Measurements from ENCODE around the gene RPL26. TPM values are rescaled to one million over a fixed set of nuclear protein-coding genes. Genes with fewer than 3 reads are reported as not detected.
A peak's percentile ranks its signal among the peaks of the same experiment; 100 is the strongest.
"Not testable (repeated sequence)": the region's sequence is repeated elsewhere in the genome, so short reads cannot be mapped to it uniquely, and the experiment has no call there.

Gene RPL26
- total RNA-seq, 2 experiments from 2014 or later, result 1,912 to 1,913 TPM

DNA sequence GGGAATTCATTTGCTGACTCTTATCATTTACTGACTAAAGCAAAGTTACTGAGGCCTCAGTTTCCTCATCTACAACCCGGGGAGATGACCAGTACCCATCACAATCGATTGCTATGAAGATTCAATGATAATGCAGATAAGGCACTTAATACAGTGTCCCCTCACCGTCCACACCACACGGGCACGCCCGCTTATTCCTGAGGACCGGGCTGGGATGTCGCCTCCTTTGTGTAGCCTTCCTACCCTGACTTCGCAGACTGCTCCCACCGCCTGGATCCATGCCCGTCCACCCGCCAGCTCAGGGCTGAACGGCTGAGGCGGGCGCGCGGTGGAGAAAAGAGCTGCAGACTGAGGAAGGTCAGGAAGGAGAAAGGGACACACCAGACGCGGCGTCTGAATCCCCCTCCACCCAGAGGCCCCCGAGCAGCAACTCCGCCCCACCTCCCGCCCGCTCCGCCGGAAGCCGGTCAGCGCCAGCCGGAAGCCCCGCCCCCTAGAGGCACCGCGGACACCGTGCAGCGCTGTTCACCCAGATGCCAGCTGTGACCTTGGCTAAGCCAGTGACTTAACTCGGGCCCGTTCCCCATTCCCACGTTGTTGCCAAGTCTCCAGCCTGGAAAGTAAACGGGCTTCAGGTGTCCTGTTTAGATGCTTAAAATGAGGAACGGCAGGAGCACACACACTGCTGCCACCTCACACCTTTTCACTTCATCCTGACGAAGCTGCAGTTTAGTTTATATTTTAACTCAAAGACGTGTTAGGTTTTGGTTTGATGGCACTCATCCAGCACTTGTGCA is 6.5 kb downstream of the RPL26 start, which contains the start of gene KRABD2:
Gene KRABD2, minus strand, starts transcription at position 434 of the 797 bp plus-strand sequence.
- peak within 1 kb of the TSS; percentile 75 for H3K4me3 Mint-ChIP-seq
- ChIA-PET POLR2A (interaction anchor here (0.5 to 3.1 kb wide), 14 partner anchors 11 to 203 kb away, joined by 3 to 18 read pairs (median 5); partner anchors contain the start of genes BORCS6, CTC1, NDEL1 and PFAS), CTCF (interaction anchor here (0.7 to 2.8 kb wide), 16 partner anchors 11 to 578 kb away, joined by 3 to 11 read pairs (median 4); partner anchors contain the start of genes ALOXE3, BORCS6 and SLC25A35)
- H3K4me1 Mint-ChIP-seq, result peaks cover 59% of the 10 kb centered on the region
- no peaks in the 10 kb centered on the region for H3K9me3 Mint-ChIP-seq
- peak; percentile 90 for DNase-seq
- peaks cover 57% of the 10 kb centered on the region for H3K36me3 Mint-ChIP-seq (ENCODE audit: low read depth)
- H3K27me3 Mint-ChIP-seq, result no peaks in the 10 kb centered on the region
- H3K27ac Mint-ChIP-seq, result peak within 1 kb of the TSS; percentile 80

DNA sequence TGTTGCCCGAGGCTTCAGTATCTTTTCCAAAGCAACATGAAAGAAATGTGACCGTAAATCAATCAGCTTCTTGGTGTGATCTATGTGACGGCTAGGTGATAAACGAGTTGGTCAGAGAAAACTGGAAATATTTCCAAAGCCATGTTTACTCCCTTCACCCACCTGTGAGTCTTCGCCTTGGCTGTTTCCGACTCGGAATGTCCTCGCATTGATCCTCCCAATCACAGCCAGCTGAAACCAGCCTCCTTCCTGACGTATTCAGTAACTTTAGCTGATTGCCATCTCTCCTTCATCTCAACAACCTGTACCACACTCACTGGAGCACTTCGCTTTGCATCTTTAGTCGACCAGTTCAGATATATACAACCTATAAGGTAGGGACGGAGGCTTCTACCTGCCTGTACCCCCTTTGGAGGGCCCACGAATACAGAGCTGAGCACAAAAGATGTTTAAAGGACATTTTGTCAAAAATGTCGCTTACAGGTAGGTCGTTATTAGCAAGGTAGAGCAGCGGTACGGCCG is 7.2 kb downstream of the RPL26 start:
- POLR2A ChIA-PET, result interaction anchor here (0.7 to 3.1 kb wide), 8 partner anchors 11 to 202 kb away, joined by 3 to 18 read pairs (median 4); partner anchors contain the start of genes CTC1, PFAS and SLC25A35
- Mint-ChIP-seq H3K4me1 (peaks cover 52% of the 10 kb centered on the region), H3K4me3 (peak overlapping the region; percentile 75), H3K9me3 (no peaks in the 10 kb centered on the region), H3K27me3 (no peaks in the 10 kb centered on the region), H3K27ac (peak overlapping the region; percentile 80), H3K36me3 (ENCODE audit: low read depth) (peaks cover 51% of the 10 kb centered on the region)
- CTCF ChIA-PET, result interaction anchor here (0.7 to 2.8 kb wide), 6 partner anchors 8 to 186 kb away, joined by 3 to 11 read pairs (median 6); partner anchors contain the start of gene BORCS6
- DNase-seq, result no peak

DNA sequence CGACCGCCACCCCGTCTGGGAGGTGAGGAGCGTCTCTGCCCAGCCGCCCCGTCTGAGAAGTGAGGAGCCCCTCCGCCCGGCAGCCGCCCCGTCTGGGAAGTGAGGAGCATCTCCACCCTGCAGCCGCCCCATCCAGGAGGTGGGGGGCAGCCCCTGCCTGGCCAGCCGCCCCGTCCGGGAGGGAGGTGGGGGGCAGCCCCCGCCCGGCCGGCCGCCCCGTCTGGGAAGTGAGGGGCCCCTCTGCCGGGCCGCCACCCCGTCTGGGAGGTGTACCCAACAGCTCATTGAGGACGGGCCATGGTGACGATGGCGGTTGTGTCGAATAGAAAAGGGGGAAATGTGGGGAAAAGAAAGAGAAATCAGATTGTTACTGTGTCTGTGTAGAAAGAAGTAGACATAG is 9.1 kb downstream of the RPL26 start:
- CTCF ChIA-PET, H3K9me3 Mint-ChIP-seq: not testable (repeated sequence)

DNA sequence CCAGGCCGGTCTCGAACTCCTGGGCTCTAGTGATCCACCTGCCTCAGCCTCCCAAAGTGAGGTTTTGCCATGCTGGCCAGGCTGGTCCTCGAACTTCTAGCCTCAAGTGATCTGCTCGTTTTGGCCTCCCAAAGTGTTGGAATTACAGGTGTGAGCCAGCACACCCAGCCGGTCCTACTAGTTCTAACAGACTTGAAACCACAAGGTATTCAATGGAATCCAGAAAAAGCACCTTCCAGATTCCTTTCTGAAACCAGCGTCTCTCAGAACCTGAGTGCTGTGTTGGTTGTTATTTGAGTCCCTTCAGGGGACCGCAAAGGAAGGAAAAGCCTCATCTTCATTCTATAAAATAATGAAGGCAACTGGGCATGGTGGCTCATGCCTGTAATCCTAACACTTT is 10.6 kb downstream of the RPL26 start:
- H3K9me3 Mint-ChIP-seq, result no peaks in the 10 kb centered on the region
- H3K27ac Mint-ChIP-seq, result no peak overlapping the region
- ChIA-PET CTCF (no interaction called here), POLR2A (no interaction called here)
- H3K27me3 Mint-ChIP-seq, result no peaks in the 10 kb centered on the region
- H3K36me3 Mint-ChIP-seq (ENCODE audit: low read depth), result peaks cover 33% of the 10 kb centered on the region
- H3K4me1 Mint-ChIP-seq, result peaks cover 21% of the 10 kb centered on the region
- no peak for DNase-seq
- no peak overlapping the region for H3K4me3 Mint-ChIP-seq

More for the DNA sequence above, 9.1 kb downstream of the RPL26 start:
- POLR2A ChIA-PET, H3K27ac Mint-ChIP-seq, H3K4me3 Mint-ChIP-seq, H3K27me3 Mint-ChIP-seq, DNase-seq: not testable (repeated sequence)
- H3K36me3 Mint-ChIP-seq (ENCODE audit: low read depth), result peaks cover 47% of the 10 kb centered on the region
- peaks cover 34% of the 10 kb centered on the region for H3K4me1 Mint-ChIP-seq

GRCh38 chr17:8371786-8372185 is 11.2 kb downstream of the RPL26 start:
- ChIA-PET POLR2A (no interaction called here), CTCF (interaction anchor here (1.1 kb wide), 1 partner anchor 253 kb away, joined by 3 read pairs; the partner anchor contains the start of gene ALOXE3)
- peaks cover 15% of the 10 kb centered on the region for H3K4me1 Mint-ChIP-seq
- H3K9me3 Mint-ChIP-seq, result no peaks in the 10 kb centered on the region
- no peak overlapping the region for H3K4me3 Mint-ChIP-seq
- DNase-seq, result no peak
- no peak overlapping the region for H3K27ac Mint-ChIP-seq
- no peaks in the 10 kb centered on the region for H3K27me3 Mint-ChIP-seq
- H3K36me3 Mint-ChIP-seq (ENCODE audit: low read depth), result peaks cover 26% of the 10 kb centered on the region

GRCh38 chr17:8369944-8370343 is 13.0 kb downstream of the RPL26 start:
- ChIA-PET POLR2A (interaction anchor here (1.2 to 1.7 kb wide), 2 partner anchors 8 to 12 kb away, joined by 3 to 6 read pairs; no protein-coding TSS in a partner anchor), CTCF (interaction anchor here (1.0 kb wide), 2 partner anchors 14 to 38 kb away, joined by 3 to 4 read pairs; no protein-coding TSS in a partner anchor)
- Mint-ChIP-seq H3K4me3 (no peak overlapping the region), H3K4me1 (peaks cover 2% of the 10 kb centered on the region), H3K9me3 (no peaks in the 10 kb centered on the region), H3K27me3 (no peaks in the 10 kb centered on the region), H3K27ac (no peak overlapping the region), H3K36me3 (ENCODE audit: low read depth) (peaks cover 15% of the 10 kb centered on the region)
- no peak for DNase-seq

DNA sequence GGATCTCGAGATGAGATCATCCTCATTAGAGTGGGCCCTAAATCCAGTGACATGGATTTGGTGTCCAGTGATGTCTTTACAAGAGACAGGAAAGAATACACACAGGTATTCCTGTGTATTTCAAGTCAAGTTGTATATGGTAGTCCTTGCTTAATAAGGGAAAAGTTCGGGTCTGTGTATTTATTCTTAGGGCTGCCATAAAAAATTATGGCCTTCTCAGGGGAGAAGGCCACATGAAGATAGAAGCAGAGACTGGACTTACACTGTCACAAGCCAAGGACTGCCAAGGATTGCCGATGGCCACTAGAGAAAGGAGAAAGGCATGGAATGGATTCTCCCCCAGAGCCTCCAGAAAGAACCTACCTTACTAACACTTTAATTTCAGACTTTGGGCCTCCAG is 14.8 kb downstream of the RPL26 start:
- Mint-ChIP-seq H3K4me1 (no peaks in the 10 kb centered on the region), H3K9me3 (no peaks in the 10 kb centered on the region), H3K27me3 (no peaks in the 10 kb centered on the region), H3K36me3 (ENCODE audit: low read depth) (peaks cover 15% of the 10 kb centered on the region), H3K4me3 (no peak overlapping the region), H3K27ac (no peak overlapping the region)
- DNase-seq, result no peak
- ChIA-PET CTCF (no interaction called here), POLR2A (no interaction called here)

GRCh38 chr17:8366231-8366630 is 16.8 kb downstream of the RPL26 start:
- no peak overlapping the region for H3K27ac Mint-ChIP-seq
- no peaks in the 10 kb centered on the region for H3K9me3 Mint-ChIP-seq
- no peaks in the 10 kb centered on the region for H3K4me1 Mint-ChIP-seq
- DNase-seq, result no peak
- ChIA-PET POLR2A (interaction anchor here (1.7 kb wide), 1 partner anchor 10 kb away, joined by 6 read pairs; the partner anchor contains the start of gene KRABD2), CTCF (interaction anchor here (0.9 kb wide), 1 partner anchor 11 kb away, joined by 3 read pairs; the partner anchor contains the start of gene KRABD2)
- no peaks in the 10 kb centered on the region for H3K27me3 Mint-ChIP-seq
- H3K4me3 Mint-ChIP-seq, result no peak overlapping the region
- peaks cover 15% of the 10 kb centered on the region for H3K36me3 Mint-ChIP-seq (ENCODE audit: low read depth)

DNA sequence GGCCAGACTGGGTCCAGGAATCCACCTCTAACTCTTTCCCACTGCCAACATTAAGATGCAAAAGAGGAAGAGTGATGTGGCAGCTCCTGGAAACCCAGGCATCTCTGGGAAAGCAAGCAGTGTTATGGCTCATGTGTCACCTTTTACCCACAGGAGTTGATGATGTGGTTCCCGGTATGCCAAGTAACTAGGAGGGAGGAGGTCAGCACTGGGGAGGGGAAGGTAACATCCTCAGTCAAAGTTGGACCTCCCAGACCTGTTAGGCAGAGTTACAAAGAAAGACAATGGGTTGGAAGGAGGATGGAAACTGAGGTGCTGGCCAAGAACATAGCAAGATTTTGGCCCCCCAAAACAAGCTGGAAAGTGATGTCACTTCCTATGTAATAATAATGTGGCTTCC is 17.9 kb downstream of the RPL26 start:
- H3K27ac Mint-ChIP-seq, result no peak overlapping the region
- H3K9me3 Mint-ChIP-seq, result no peaks in the 10 kb centered on the region
- H3K4me3 Mint-ChIP-seq, result no peak overlapping the region
- peaks cover 1% of the 10 kb centered on the region for H3K4me1 Mint-ChIP-seq
- H3K27me3 Mint-ChIP-seq, result no peaks in the 10 kb centered on the region
- ChIA-PET CTCF (interaction anchor here (0.9 kb wide), 1 partner anchor 12 kb away, joined by 3 read pairs; the partner anchor contains the start of gene KRABD2), POLR2A (interaction anchor here (1.7 kb wide), 1 partner anchor 11 kb away, joined by 6 read pairs; the partner anchor contains the start of gene KRABD2)
- H3K36me3 Mint-ChIP-seq (ENCODE audit: low read depth), result peaks cover 13% of the 10 kb centered on the region
- no peak for DNase-seq

DNA sequence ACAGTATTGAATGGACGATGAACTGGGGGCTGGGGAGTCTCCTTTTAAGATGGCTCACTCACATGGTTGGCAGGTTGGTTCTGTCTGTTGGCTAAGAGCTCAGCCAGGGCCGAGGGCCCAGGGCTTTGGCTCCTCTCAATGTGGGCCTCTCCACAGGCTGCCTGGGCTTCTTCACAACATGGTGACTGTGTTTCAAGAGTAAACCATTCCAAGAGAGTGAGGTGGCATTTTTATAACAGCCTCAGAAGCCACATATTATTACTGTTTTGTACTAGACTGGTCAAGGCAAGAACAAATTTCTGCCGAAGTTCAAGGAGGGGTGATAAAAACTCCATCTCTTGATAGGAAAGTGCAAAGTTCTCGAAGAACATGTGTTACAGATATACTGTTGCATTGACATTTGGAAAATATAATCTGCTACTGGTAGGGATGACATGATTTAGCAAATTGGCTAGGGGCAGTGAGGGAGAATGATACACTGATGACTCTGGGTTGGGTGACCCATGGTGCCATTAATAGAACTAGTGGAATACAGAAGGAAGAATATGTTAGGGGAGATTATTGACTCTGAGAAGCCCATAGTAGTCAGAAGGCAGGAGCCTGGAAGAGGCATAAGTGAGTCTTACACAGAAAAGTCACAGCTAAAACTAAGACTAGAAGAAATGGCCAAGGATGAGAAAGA is 20.2 kb downstream of the RPL26 start:
- POLR2A ChIA-PET, result interaction anchor here (1.0 kb wide), 1 partner anchor 14 kb away, joined by 3 read pairs; no protein-coding TSS in a partner anchor
- CTCF ChIA-PET, result no interaction called here
- no peak for DNase-seq

GRCh38 chr17:8360751-8361150 is 22.2 kb downstream of the RPL26 start:
- ChIA-PET POLR2A (no interaction called here), CTCF (interaction anchor here (1.8 kb wide), 1 partner anchor 16 kb away, joined by 8 read pairs; the partner anchor contains the start of gene KRABD2)
- peaks cover 3% of the 10 kb centered on the region for H3K4me1 Mint-ChIP-seq

More for the DNA sequence above, 20.2 kb downstream of the RPL26 start:
- Mint-ChIP-seq H3K36me3 (ENCODE audit: low read depth) (no peaks in the 10 kb centered on the region), H3K4me1 (peaks cover 3% of the 10 kb centered on the region), H3K27ac (no peak overlapping the region), H3K9me3 (no peaks in the 10 kb centered on the region), H3K4me3 (no peak overlapping the region), H3K27me3 (peaks cover 3% of the 10 kb centered on the region)

DNA sequence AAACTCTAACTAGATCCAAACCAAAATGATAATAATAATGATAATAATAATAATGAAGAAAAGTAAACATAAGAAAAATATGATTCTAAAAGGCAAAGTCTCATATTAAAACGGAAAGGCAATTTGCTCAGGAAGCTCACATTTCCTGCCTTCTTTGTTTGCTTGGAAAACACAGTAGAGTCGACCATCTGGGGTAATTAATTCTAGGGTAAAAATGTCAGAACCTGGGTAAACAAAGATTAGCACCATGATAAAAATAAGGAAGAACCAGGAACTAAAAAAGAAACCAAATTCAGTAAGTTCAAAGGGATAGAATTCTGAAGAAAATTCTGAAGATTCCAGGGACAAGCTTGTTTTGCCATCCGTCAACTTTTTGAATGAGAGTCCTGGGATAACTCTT is 22.7 kb downstream of the RPL26 start:
- DNase-seq, result no peak
- H3K9me3 Mint-ChIP-seq, result no peaks in the 10 kb centered on the region
- H3K4me1 Mint-ChIP-seq, result peaks cover 3% of the 10 kb centered on the region
- ChIA-PET POLR2A (no interaction called here), CTCF (interaction anchor here (1.8 kb wide), 1 partner anchor 16 kb away, joined by 8 read pairs; the partner anchor contains the start of gene KRABD2)
- peaks cover 3% of the 10 kb centered on the region for H3K27me3 Mint-ChIP-seq
- H3K4me3 Mint-ChIP-seq, result no peak overlapping the region
- H3K27ac Mint-ChIP-seq, result no peak overlapping the region
- H3K36me3 Mint-ChIP-seq (ENCODE audit: low read depth), result no peaks in the 10 kb centered on the region

More at GRCh38 chr17:8360751-8361150, 22.2 kb downstream of the RPL26 start:
- H3K27ac Mint-ChIP-seq, result no peak overlapping the region
- H3K9me3 Mint-ChIP-seq, result no peaks in the 10 kb centered on the region
- peaks cover 3% of the 10 kb centered on the region for H3K27me3 Mint-ChIP-seq
- H3K4me3 Mint-ChIP-seq, result no peak overlapping the region
- DNase-seq, result no peak
- no peaks in the 10 kb centered on the region for H3K36me3 Mint-ChIP-seq (ENCODE audit: low read depth)

Data from activated CD4-positive, alpha-beta memory T cell treated with anti-CD3 and anti-CD28 coated beads, Interleukin-2, amount 10 ng/mL, durations not matched to agents 7 days and 5 days (primary cell).